Ascending aorta (tissue), 2 donors: ENCODE data around the gene MGAT5. TPM values are rescaled to one million over a fixed set of nuclear protein-coding genes. Genes with fewer than 3 reads are reported as not detected.

ENCODE experiments used
- DNase-seq, 2 donors: peaks; one replicate each; pipeline ENCODE4 v3.0.0-alpha.2; 2019; ENCODE audit warnings: low spot score in 2 of 2
- H3K27ac ChIP-seq, 2 donors: fragments of 200-600 bp; sonication (generic); one replicate each; pipeline ENCODE4 v1.5.1; 2016 to 2017; ENCODE audit warnings: mild to moderate bottlenecking in 1 of 2
- H3K27me3 ChIP-seq: fragments of 200-600 bp; sonication (generic); one replicate; pipeline ENCODE4 v1.5.1; 2017
- H3K36me3 ChIP-seq, 2 donors: fragments of 200-600 bp; sonication (generic); one replicate each; pipeline ENCODE4 v1.5.1; 2016
- H3K4me1 ChIP-seq, 2 donors: fragments of 200-600 bp; sonication (generic); one replicate each; pipeline ENCODE4 v1.5.1; 2016 to 2017; ENCODE audit warnings: mild to moderate bottlenecking in 1 of 2
- H3K4me3 ChIP-seq, 2 donors: fragments of 200-600 bp; sonication (generic); one replicate each; pipeline ENCODE4 v1.5.1; 2016 to 2017; ENCODE audit warnings: mild to moderate bottlenecking in 1 of 2
- H3K9me3 ChIP-seq, 2 donors: fragments of 200-600 bp; sonication (generic); one replicate each; pipeline ENCODE4 v1.5.1; 2016
- intact Hi-C: fragments of 100-400 bp; cut with DNase I; formaldehyde crosslinking; loops from one replicate; pipeline ENCODE4 v1.15.1; 2023
- total RNA-seq: library from RNA; depleted of rRNA; stranded (reverse); fragments of >200 nt; gene quantifications from one replicate; pipeline ENCODE4 v1.1.0, GENCODE V29; 2016
- TF ChIP-seq, protein P1 (sequence below), 3 experiments: fragments of 200-600 bp in 2 of 3; fragments of 450-650 bp in 1 of 3; sonication (generic) in 2 of 3; IDR thresholded peaks; one replicate each; pipeline ENCODE4 v1.5.1; 2016 to 2019; ENCODE audit warnings: antibody characterized with exemption in 3 of 3, mild to moderate bottlenecking in 1 of 3, moderate library complexity in 1 of 3

MGAT5 gene
- total RNA-seq, 1 donor from 2014 or later: 15.4 TPM

DNA sequence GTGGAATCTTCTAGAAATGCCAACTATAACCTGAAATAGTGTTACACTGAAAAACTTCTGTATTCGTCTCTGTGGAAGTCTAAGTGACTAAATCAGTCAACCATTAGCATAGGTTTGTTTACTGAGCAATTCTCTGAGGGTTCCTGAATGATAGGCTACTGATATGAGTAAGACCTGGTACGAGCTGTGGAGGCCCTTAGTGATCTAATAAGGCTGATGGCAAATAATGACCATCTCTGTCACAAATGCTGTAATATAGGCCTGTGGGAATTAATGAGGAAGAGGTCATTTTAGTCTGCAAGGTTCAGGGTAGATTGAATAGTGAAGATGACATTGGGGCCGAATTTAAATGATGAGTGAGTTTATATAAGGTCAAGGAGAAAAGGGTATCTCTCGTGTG is 82.5 kb downstream of the MGAT5 start:
- H3K36me3 ChIP-seq: no peaks in the 10 kb centered on the region
- H3K27ac ChIP-seq: no peak overlapping the region
- intact Hi-C loops: no loop called here
- H3K4me3 ChIP-seq: no peak overlapping the region
- no peaks in the 10 kb centered on the region for H3K4me1 ChIP-seq
- TF ChIP-seq, protein P1, sequence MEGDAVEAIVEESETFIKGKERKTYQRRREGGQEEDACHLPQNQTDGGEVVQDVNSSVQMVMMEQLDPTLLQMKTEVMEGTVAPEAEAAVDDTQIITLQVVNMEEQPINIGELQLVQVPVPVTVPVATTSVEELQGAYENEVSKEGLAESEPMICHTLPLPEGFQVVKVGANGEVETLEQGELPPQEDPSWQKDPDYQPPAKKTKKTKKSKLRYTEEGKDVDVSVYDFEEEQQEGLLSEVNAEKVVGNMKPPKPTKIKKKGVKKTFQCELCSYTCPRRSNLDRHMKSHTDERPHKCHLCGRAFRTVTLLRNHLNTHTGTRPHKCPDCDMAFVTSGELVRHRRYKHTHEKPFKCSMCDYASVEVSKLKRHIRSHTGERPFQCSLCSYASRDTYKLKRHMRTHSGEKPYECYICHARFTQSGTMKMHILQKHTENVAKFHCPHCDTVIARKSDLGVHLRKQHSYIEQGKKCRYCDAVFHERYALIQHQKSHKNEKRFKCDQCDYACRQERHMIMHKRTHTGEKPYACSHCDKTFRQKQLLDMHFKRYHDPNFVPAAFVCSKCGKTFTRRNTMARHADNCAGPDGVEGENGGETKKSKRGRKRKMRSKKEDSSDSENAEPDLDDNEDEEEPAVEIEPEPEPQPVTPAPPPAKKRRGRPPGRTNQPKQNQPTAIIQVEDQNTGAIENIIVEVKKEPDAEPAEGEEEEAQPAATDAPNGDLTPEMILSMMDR (IDR thresholded peaks at IDR 0.05): no peak
- H3K27me3 ChIP-seq: no peaks in the 10 kb centered on the region
- no peaks in the 10 kb centered on the region for H3K9me3 ChIP-seq
- no peak for DNase-seq

GRCh38 chr2:134336921-134337320 is 83.0 kb downstream of the MGAT5 start:
- no peak for DNase-seq
- Histone ChIP-seq H3K4me1 (no peaks in the 10 kb centered on the region), H3K27me3 (no peaks in the 10 kb centered on the region), H3K4me3 (no peak overlapping the region), H3K36me3 (no peaks in the 10 kb centered on the region), H3K9me3 (no peaks in the 10 kb centered on the region), H3K27ac (no peak overlapping the region)
- intact Hi-C loops: no loop called here
- TF ChIP-seq, protein P1 (IDR thresholded peaks at IDR 0.05): no peak

- Histone ChIP-seq H3K36me3 (no peaks in the 10 kb centered on the region), H3K27me3 (no peaks in the 10 kb centered on the region), H3K27ac (no peak overlapping the region), H3K4me3 (no peak overlapping the region), H3K4me1 (no peaks in the 10 kb centered on the region), H3K9me3 (no peaks in the 10 kb centered on the region)
- intact Hi-C loops: no loop called here
- DNase-seq: no peak
- TF ChIP-seq, protein P1 (IDR thresholded peaks at IDR 0.05): no peak
Observed at GRCh38 chr2:134337631-134338030, 83.8 kb downstream of the MGAT5 start.

GRCh38 chr2:134338208-134338607 is 84.3 kb downstream of the MGAT5 start:
- Histone ChIP-seq H3K27ac (no peak overlapping the region), H3K9me3 (no peaks in the 10 kb centered on the region), H3K36me3 (no peaks in the 10 kb centered on the region), H3K4me1 (no peaks in the 10 kb centered on the region), H3K4me3 (no peak overlapping the region), H3K27me3 (no peaks in the 10 kb centered on the region)
- DNase-seq: no peak
- intact Hi-C loops: no loop called here
- TF ChIP-seq, protein P1 (IDR thresholded peaks at IDR 0.05): no peak

DNA sequence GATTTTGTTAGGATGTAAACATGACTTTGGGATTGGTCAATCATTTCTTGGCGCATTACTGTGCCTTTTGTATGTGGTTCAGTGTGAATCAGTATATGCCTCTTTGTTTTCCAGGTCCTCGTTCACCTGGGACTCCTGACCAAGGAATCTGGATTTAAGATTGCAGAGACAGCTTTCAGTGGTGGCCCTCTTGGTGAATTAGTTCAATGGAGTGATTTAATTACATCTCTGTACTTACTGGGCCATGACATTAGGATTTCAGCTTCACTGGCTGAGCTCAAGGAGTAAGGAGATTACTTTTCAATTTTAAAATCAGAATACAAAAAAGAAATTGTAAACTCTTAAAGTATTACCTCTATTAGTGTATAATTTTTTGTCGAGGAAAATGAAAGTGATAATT is 87.6 kb downstream of the MGAT5 start:
- TF ChIP-seq, protein P1 (IDR thresholded peaks at IDR 0.05): no peak
- Histone ChIP-seq H3K9me3 (no peaks in the 10 kb centered on the region), H3K4me3 (no peak overlapping the region), H3K27me3 (no peaks in the 10 kb centered on the region), H3K36me3 (no peaks in the 10 kb centered on the region), H3K4me1 (no peaks in the 10 kb centered on the region), H3K27ac (no peak overlapping the region)
- intact Hi-C loops: no loop called here
- DNase-seq: no peak
